GM19468 (cell line): ENCODE data around the gene TFF3.
"Not testable (repeated sequence)": the region's sequence is repeated elsewhere in the genome, so short reads cannot be mapped to it uniquely, and the experiment has no call there.

Source experiments
- ATAC-seq: cut with Tn5 transposase; IDR thresholded peaks from one replicate; pipeline ENCODE4 v1.9.1; 2021; ENCODE audit warnings: mild to moderate bottlenecking, moderate library complexity, moderate number of reproducible peaks; ENCODE audit not compliant: unreplicated experiment; ENCODE audit errors: extremely low read depth

TFF3 gene

DNA sequence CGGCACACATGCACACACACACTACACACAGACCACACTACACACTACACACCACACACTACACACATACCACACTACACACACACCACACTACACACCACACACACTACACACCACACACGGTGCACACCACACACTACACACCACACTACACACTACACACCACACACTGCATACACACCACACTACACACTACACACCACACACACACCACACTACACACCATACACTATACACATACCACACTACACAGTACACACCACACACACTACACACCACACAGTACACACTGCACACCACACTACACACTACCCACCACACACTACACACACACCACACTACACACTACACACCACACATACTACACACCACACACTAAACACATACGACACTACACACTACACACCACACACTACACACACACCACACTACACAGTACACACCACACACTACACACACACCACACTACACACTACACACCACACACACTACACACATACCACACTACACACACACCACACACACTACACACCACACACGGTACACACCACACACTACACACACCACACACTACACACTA, 22.6 kb downstream of the TFF3 start:
- ATAC-seq = not testable (repeated sequence)

DNA sequence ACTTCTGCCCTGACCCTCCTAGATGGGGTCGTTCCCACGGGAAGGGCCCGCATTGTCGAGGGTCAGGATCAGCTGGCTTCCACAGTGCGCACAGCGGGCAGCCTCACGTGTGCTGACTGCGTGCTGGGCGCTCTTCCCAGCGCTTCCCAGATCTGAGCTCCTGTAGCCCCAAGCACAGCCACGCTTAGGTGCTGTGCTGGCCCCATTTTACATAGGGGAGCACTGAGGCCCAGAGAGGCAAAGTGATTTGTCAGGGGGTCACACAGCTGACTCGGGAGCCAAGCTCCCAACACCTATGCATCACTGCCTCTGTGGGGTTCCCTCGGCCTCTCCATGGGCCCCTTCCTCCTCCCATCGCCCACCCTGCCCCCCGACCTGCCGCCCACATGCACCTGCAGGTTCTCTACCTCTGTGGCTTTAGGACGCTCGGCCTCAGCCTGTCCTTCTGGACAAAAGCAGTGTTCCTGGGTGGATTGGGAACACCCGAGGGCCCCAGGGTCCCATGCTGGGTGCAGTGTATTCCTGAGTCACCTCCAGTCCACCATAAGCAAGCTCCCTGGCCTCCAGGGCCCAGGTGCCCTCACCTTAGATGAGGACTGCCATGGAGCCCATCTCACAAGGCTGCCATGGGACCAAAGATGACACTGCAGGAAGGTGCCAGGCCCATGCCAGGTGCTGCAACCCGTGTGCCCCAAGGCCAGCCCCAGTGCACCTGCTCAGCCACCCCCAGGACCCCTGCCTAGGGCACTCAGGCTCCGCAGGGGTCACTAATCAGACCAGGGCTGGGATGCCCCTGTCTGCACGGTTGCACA, 23.3 kb downstream of the TFF3 start:
- ATAC-seq = no peak

DNA sequence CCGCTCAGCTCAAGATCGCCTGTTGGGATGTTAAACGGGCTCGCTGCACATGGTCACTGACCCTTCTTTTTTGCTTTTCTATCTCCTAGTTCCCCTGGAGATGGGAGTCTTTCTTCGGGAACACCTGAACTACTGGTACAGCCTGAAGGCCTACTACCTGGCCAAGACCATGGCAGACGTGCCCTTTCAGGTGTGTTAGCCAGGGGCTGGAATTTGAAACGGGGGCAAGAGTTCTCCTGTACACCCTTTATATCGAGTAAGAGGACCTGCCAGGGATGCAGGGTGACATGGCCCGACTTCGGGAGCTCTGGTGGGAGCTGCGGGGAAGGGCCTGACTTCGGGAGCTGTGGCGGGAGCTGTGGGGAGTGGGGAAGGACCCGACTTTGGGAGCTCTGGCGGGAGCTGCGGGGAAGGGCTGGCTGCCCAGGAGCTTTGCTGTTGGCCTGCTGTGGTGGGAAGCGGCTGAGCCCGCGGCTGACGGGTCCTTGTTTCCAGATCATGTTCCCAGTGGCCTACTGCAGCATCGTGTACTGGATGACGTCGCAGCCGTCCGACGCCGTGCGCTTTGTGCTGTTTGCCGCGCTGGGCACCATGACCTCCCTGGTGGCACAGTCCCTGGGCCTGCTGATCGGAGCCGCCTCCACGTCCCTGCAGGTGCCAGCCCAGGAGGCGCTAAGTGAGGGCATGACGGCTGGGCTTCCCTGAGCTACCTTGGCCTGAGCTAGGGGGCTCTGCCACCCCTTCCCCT, 24.0 kb downstream of the TFF3 start:
- no peak for ATAC-seq

DNA sequence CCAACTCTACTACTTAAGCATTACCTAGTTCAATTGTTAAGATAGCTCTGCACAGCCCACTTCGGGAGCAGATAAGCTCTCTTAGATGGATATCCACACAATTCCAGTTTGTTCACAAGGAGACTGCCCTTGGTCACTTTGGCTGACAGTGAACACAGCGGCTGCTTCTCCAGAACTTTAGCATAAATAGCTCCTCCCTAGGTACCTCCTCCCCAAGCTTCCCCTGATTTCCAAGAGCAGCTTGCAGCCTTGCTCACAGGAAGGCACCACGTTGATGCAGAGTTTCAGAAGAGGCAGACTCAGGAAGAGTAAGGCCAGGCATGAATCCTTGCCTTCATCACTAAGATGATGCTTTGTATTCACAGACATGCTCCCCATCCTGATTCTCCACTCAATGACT, 24.7 kb downstream of the TFF3 start:
- no peak for ATAC-seq

DNA sequence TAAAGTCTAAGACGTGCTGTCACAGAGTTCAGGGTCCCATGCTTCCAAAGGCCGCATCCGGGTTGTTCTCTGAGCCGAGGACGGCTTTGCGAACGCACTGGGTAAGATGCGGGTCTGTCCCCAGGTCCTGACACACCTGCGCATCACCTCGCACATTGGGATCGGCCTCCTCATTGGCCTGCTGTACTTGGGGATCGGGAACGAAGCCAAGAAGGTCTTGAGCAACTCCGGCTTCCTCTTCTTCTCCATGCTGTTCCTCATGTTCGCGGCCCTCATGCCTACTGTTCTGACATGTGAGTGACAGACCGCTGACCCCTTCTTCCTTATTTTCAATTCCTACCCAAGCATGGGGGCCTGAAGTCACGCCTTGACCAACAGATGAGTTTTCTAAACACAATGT, 25.3 kb downstream of the TFF3 start:
- ATAC-seq = no peak

DNA sequence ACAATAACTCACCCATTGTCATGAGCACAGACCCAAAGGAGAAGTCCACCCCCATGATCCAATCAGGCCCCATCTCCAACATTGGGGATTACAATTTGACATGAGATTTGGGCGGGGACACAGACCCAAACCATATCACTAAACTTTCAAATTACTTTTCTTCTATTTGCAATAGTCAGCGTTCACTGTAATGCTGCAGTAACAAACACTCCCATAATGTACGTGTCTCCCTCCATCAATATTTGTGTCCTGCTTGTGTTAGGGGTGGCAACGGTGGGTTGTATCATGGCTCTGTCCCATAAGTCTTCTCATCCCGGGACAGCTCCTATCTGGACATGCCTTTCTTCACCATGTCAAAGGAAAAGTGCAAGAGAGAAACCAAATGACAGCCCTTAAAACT, 26.2 kb downstream of the TFF3 start:
- no peak for ATAC-seq

DNA sequence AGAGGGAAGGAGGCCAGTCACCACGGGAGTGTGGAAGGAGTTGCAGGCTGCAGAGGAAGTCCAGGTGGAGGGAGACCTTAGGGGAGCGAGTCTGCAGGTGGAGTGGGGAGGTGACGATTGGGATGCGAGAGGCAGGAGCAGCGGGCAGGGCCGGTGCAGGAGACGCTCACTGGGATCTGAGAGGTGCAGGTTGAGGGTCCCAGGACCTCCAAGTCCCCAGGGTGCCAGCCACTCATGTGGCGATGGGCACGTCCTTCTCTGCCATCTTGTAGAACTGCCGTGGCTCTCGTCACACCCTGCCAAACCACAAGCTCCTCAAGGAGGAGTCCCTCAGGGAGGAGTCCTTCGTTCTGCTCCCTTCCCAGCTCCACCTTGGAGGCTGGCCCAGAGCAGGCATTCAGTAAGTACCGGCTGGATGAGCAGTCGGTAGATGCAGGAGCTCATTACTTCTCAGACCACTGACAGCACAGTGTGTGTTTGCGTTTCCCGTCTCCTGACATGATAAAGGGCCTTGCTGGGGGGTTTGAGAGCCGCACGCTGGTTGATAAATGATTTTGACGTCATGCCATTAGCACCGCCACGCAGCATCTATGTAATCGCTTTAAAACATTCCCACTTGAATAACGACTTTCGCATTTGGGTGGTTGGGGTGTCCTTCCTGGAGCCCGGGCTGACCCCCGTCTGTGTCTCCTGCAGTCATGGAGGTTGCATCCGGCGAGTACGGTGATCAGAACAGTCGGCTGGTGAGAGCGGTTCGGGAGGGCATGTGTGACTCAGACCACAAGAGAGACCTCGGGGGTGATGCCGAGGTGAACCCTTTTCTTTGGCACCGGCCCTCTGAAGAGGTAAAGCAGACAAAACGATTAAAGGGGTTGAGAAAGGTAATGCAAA, 27.8 kb downstream of the TFF3 start:
- ATAC-seq = no peak

DNA sequence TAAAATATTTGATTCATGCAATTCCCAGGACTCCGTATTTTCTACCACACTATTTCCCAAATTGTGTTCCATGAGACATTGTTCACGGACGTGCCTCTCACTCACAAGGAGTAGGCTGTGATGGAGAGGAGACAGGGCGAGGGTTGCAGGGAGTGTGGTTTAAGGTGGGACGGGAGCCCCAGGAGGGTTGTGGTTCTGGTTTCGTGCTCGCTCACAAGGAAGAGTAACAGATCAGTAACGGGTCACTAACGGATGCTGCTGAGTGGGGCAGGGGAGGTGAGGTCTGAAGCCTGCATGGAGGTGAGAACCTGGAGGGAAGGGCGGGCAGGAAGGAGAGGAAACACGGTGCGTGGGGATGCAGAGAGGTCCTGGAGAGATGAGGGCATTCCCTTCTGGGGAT, 28.8 kb downstream of the TFF3 start:
- ATAC-seq = no peak

DNA sequence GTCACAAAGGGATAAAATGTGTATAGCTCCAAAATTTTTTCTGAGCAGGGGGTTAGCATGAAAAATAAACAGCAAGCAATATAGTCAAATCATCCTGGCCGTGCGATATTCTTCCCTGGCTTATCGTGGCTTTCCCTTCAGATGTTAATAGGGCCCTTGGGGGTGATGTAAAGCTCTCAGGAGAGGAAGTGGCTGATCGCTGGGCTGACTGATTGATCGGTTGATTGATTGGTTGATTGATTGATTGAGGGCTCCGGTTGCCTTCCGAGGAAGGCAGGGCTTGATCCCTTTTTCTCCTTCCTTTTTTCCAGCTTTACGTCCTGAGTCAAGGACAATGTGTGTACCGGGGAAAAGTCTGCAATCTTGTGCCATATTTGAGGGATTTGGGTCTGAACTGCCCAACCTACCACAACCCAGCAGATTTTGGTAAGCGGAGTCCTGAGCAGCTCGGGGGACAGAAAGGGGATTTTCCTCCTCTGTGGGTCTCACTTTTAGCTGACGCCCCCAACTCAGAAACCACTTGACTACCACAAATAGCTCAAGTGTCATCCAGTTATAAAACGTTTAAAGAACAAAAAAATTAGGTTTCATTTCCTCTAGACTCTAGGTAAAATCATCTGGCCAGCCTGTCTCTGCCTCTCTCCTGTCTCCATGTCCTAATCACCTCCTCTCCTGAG, 29.5 kb downstream of the TFF3 start:
- ATAC-seq = no peak

DNA sequence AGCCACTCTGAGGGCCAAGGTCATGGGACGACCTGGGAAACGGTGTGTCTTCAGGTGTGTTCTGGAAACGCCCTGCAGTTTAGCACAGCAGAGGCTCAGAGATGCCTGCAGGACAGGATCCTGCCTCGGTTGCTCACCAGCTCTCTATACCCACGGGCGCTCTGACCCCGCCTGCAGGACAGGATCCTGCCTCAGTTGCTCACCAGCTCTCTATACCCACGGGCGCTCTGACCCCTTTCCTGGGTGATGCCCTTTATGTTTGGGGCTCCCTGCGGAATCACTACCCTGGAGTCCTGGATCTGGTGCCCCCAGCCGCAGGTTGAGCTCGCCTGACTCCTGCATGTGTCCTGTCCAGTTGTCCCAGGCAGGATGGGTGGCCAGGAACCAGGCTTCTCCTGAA, 32.5 kb downstream of the TFF3 start:
- ATAC-seq = no peak

DNA sequence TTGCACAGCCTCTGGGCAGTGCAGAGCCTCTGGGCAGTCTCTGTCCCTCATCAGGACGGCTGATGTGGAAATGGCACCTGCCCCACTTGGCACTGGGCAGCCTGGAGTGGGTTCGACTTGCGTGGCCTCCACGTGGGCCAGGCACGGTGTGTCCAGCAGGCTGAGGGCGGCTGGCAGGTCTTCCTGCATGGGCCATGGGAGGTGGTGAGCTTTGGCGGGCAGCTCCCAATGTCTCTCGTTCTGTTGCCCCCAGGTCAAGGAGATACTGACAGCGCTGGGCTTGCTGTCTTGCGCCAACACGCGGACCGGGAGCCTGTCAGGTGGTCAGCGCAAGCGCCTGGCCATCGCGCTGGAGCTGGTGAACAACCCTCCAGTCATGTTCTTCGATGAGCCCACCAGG, 33.2 kb downstream of the TFF3 start:
- ATAC-seq = no peak

DNA sequence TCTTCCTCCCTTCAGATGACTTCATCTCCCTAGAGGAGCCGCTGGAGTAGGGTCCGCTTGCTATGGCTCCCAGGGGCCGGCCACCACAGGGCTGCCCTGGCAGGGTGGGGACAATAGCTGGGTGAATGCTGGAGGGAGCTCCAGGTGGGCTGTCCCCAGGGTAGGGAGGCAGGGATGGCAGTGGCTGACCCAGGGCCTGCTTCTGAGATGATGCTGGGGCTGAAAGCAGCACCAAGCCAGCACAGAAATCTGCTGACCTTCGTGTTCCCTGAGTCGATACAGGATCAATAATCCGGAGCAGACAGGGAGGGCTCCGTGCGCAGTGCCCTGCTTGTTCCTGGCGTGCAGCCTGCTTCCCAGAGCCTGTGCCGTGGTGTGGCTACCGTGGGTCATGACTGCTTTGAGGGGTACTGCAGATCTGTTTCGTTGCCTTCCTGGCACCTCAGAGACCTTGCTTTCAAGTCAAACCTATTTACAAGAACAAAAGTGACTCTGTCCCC, 34.0 kb downstream of the TFF3 start:
- ATAC-seq = no peak

DNA sequence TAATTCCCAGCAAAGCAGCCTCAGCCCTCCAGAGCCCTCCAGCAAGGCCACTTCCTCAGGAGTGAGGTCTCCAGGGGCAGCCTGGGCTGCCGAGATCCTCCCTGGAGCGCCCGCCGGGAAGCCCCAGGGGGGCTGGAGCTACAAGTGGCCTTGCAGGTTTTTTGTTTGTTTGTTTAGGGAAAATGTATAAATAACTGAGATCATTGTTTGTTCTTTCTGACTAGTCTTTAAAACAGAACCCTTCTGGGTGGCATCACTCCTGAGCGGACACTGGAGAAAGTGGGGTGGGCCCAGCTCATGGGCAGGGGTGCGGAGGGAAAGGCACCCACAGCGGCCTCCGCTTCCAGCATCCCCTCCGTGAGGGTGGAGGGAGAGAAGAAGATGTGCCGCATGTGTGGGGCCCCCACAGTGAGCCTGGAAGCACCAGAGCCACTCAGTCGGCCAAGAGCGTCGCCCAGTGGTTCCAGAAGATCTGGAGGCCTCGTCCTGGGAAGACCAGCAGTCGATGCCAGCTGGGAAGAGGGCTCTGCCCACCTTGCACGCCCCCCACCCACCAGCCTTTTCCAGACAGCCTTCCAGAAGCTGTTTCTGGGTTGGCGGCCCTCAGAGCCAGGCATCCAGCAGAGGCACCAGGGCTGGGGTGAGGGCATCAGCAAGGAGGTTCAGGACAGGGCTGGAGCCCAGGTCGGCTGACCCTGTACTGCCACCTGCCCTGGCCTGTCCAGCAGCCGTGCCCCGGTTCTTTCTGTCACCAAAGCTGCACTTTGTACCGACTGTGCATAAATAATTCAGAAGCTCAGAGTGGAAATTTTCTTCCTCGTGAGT, 34.6 kb downstream of the TFF3 start:
- no peak for ATAC-seq

DNA sequence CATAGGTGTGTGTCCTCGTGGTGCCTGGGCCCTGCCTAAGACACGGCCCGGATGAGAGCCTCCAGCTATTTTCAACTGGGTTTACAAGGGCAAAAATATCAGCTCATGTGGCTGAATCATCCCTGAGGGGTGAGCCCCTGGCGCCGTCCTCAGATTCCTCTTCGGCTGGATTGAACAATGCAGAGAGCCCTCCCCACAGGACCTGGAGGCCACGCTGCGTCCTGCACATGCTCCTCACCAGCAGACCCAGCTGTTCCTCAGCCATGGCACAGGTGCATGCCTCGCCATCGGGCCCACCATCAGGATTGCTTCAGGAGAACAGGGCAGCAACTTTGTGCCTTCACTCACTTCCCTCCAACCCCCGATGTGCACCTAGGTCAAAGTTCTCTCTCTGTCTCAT, 35.3 kb downstream of the TFF3 start:
- ATAC-seq = no peak

DNA sequence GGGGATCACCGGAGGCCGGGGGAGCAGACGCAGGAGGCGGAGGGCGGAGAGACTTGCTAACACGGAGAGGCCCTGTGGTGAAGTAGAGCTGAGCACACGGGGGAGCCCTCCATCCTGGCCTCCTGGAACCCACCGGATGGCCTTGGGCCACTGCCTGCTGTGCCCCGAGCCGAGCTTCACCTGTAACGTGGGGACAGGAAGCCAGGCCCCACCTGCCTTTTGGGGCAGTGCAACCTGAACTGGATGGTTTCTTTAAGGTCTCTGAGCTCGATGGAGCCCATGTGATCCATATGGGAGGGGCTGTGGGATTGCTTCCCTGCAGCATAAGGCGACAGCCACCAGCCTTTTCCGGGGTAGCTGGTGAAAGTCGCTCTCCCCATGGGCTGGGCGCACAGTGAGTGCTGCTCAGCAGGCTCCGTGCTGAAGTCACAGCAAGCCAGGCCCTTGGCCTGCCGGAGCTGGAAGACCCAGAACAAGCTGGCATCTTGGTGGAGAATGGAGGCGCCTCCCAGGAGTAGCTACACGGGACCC, 35.8 kb downstream of the TFF3 start:
- no peak for ATAC-seq

DNA sequence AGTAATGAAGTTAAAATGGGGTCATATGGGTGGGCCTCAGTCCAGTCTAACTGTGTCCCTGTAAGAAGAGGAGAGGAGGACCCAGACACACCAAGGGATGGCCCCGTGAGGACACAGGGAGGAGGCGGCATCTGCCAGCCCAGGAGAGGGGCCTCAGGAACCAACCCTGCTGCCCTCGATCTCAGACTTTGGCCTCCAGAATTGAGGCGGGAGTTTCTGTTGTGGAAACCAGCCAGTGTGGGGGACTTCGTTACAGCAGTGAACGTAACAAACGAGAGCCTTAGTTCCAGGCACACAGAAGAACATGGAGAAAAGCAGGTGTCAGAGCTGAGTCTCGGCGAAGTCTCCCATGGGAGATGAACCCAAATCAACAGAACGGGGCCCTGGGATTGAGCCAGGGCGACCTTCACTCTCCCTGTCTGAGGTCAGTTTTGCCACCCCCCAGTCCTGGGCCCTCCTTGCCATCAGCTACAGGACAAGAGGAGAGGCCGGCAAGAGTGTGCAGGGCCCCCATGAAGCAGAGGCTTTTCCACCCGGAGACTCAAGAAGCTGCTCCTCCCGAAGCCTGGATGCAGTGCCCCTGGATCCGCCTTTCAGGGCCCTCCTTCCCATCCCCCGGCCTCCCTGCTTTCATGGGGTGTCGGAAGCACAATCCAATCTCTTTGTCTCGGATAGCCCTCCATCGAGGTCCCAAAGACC, 36.6 kb downstream of the TFF3 start:
- no peak for ATAC-seq

DNA sequence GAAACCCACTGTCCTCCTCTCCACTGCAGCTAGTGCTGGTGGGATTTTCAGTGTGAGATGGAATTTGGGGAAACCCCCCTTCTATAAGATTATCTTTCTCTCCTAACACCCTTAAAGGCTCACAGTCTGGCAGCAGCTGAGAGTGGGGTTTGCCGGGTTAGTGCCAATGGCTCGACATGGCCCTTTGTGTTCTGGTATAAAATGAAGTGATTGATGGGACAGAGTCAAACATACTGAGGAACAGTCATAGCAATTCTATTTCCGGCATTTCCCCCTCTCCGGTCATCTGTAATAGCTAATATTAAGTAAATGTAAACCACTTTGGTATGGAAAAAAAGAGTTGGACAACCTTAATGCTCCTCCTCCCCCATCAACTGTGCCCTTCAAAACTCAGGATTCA, 37.6 kb downstream of the TFF3 start:
- no peak for ATAC-seq

DNA sequence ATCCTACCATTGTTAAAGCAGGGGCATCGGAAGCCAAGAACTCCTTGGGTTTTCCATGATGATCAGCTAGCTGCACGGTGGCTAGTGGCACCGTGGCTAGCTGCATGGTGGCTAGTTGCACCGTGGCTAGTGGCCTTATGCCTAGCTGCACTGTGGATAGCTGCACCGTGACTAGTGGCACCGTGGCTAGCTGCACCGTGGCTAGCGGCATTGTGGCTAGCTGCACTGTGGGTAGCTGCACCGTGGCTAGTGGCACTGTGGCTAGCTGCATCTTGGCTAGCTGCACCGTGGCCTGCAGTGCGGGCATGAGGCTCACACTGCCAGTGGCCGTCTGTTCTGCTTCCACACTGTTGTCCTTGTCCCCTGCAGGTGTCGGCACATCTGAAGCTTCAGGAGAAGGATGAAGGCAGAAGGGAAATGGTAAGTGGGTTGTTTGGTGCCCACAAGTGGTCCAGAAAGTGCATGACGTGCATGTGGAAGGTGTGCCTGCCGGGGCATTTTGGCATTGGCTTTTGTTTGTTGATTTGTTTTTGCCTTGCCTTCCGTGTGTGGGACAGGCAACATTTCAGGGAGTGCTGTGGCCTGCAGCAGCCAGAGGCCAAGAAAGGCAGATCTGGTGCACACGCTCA, 38.6 kb downstream of the TFF3 start:
- no peak for ATAC-seq
